Activated CD4-positive, alpha-beta T cell treated with anti-CD3 and anti-CD28 coated beads, Interleukin-2, amount 50 U/mL, for 48 hours (primary cell): ENCODE results near the gene MBD3L5.
"Not testable (repeated sequence)": the region's sequence is repeated elsewhere in the genome, so short reads cannot be mapped to it uniquely, and the experiment has no call there.

Experiments
- DNase-seq, 2 experiments: peaks; one replicate each; pipeline ENCODE4 v3.0.0-alpha.2; 2020

The MBD3L5 gene

DNA sequence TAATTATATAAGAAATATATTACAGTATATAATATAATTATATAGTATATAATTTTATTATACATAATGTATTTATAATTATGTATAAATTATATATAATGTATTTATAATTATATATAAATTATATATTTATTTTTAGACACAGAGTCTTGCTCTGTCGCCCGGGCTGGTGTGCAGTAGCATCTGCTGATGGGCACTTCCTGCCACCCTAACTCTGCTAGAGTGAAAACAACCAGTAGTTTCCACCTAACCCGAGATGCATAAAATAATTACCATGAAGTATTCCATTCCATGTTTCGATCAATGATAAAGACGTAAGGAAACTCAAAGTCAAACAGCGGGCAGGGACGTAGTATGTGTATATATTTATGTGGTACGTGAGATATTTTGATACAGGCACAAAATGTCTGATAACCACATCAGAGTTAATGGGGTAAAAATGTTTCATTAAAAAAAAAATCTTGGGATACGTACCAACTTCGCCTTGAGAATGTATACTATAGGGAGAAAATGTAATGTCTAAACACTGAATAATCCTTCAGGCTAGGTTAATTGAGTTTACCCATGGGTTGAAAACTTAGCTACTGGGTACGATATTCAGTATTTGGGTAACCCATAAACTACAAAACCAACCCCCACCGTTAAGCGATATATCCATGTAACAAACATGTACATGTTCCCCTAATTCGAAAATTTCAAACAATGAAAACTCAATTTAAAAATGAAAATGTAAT, 24.4 kb downstream of the MBD3L5 start:
- not testable (repeated sequence) for DNase-seq

DNA sequence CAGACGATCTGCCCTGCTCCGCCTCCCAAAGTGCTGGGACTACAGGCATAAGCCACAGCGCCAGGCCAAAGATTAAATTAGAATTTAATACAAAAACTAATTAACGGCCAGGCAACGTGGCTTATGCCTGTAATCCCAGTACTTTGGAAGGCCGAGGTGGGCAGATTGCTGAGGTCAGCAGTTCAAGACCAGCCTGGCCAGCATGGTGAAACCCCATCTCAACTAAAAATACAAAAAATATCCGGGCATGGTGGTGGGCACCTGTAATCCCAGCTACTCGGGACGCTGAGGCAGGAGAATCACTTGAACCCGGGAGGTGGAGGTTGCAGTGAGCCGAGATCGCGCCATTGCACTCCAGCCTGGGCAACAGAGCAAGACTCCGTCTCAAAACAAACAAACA, 25.3 kb downstream of the MBD3L5 start:
- not testable (repeated sequence) for DNase-seq

DNA sequence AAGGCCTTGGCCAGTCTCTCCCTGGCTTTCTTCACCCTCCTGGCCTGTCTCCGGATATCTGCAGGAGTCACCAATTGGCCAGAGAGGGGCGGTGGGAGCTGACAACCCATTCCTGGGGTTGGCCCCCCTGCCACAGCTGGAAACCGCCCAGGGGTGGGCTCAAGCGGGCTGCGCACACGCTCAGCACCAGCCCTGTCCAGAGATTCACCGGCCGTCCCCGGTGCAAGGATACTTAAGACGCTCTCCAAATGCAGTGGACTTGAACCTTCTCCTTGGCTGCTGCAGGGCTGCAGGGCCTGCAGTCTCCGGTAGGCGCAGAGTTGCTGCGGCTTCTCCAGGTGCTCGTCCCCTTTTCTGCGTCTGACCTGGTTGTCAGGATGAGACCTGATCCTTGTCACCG, 26.0 kb downstream of the MBD3L5 start:
- not testable (repeated sequence) for DNase-seq

DNA sequence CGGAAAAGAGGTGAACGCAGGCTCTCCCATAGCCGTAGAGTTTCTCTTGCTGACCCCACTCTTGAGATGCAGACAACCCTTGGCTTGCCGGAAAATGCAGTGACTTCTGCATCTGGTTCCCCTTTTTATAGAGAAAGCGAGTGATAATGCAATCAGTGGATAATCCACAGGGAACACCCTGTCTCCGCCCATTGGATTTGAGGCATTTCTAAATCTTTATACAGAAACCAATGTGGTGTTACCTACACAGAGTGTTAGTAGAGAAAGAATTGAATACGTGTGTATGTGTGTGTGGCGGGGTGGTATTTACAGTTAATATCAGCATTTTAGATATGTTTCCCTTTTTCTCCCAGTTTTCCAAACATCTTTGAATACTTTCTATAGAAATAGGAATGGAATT, 28.2 kb downstream of the MBD3L5 start, which contains the start of gene MBD3L3:
Gene MBD3L3, minus strand, starts transcription at position 101 of the 400 bp plus-strand sequence. Its CDS starts 71 bp downstream, at position 30.
- DNase-seq, result not testable (repeated sequence)

DNA sequence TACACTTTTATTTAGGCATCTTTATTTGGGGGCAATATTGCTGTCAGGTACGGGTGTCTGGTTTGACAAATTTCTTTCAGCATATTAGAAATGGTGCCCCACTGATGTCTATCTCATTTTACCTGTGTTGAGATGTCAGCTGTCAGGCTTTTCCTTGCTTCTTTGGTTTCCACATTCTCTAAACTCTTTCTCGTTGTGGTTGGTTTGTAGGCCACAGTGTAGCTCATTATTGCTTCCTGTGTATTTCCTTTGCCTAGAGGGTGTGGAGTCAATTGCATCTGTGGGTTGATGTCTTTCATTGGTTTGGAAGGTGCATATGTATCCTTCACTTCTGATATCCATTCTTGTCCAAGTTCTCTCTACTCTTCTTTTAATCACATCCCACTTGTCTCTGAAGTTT, 29.6 kb downstream of the MBD3L5 start:
- DNase-seq, result not testable (repeated sequence)

DNA sequence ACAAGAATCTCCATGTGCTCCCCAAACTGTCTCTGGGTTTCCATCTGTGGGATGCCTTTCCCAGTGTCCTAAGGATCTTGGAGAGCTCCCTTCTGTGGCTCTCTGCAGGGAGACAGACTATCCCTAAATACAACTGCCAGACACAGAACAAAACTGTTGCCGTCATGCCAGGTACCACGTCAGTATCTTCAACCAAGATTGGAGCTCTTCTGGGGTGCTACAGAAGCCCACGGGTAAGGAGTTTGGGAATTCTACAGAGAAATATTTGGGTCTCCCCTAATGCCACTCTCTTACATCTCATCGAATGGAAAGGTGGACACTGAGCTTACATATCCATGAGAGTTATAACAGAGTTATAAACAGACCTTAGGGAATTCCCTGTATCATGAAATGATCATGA, 33.0 kb downstream of the MBD3L5 start:
- no peak for DNase-seq

DNA sequence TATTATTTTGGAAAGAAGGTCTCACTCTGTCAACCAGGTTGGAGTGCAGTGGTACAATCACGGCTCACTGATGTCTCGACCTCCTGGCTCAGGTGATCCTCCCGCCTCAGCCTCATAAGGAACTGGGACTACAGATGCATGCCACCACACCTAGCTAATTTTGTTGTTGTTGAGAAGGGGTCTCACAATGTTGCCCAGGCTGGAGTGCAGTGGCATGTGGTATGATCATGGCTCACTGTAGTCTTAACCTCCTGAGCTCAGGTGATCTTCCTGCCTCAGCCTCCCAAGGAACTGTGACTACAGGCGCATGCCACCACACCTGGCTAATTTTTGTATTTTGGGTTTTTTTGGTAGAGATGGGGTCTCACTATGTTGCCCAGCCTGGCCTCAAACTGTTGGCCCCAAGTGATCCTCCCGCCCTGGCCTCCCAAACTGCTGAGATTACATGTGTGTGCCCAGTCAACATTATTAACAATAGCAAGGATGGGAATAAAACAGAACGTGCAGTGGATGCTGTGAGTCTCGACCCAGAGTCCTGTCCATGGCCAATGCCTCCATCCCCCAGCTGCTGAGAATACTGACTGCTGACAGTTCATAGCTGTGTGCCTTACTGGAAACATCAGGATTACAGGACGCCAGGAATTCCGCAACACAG, 33.5 kb downstream of the MBD3L5 start:
- no peak for DNase-seq

DNA sequence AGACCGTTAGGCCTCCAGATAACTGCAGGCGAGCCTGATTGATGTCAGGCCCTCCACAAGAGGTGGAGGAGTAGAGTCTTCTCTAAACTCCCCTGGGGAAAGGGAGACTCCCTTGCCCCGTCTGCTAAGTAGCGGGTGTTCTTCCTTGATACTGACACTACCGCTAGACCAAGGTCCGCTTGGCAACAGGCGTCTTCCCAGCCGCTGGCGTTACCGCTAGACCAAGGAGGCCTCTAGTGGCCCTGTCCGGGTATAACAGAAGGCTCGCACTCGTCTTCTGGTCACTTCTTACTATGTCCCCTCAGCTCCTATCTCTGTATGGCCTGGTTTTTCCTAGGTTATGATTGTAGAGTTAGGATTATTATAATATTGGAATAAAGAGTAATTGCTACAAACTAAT, 36.7 kb downstream of the MBD3L5 start:
- peak in 1 of 2 experiments; percentile 22 for DNase-seq

DNA sequence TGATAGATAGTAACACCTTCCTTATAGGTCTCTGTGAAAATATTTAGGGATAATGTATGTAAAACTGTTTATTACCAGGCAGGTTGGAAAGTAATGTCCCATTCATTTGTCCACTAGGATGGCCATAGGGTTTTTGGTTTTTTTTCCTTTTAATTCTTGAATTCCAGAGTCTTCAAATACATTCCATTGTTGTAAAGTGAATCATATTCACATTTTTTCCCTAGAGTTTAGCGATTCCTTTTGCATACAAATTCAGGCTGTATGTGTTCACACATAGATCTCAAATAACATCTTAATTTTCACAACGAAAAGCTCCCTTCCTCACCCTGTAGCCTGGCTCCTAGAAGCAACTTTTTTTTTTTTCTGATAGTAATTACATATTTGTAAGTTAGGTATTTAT, 37.3 kb downstream of the MBD3L5 start:
- DNase-seq, result no peak

DNA sequence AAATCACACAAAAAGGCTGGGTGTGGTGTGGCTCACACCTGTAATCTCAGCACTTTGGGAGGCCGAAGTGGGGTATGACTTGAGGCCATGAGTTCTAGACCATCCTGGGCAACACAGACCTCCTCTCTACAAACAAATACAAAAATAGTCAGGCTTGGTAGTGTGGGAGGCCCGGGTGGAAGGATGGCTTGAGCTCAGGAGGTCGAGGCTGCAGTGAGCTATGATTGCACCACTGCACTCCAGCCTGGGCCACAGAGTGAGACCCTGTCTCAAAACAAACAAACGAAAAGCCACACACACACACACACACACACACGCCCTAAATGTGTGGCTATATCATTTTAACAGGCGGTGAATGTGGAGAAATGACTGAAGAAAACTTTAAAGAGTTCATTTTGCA, 38.2 kb downstream of the MBD3L5 start:
- DNase-seq, result no peak

DNA sequence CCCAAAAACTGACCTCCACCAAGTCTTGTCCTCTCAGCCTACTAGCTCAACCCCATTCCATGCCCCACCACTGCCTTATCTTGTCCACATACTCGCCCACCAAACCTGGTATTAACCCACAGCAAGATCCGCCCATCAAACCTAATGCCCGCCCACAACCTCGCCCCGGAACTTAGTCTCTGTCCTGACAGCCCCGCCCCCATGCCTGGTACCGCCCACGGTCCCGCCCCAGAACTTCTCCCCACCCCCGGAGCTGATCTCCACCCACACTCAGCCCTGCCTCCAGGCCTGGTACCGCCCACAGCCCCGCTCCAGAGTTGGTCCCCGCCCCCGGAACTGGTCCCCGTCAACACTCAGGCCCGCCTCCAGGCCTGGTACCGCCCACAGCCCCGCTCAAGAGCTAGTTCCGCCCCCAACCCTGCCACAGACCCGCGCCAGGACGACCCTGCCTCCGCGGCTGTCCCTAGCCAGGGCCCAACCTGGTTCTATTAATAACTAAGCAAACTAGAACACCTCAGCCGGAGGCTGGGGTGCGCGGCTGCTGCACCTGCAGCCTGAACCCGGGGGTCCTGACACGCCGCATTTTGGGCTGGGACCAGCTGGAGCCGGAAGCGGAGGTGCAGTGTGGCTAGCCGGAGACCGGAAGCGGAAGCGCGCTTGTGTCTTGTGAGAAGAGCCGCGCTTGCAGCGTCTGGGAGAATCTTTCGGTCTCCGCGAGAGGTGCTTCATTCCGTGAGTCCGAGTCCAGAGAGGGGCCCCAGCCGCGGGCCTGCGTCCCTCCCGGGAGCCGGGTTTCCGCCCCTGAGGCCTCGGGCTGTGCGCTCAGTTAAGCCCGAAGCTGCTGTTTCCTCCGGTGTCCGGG, 38.9 kb downstream of the MBD3L5 start, which contains the start of gene ZNF557:
Gene ZNF557, plus strand, starts transcription at position 662 of the 862 bp plus-strand sequence. CDS start 5,372 bp downstream, outside the sequence.
- DNase-seq, result peak; percentile 99

DNA sequence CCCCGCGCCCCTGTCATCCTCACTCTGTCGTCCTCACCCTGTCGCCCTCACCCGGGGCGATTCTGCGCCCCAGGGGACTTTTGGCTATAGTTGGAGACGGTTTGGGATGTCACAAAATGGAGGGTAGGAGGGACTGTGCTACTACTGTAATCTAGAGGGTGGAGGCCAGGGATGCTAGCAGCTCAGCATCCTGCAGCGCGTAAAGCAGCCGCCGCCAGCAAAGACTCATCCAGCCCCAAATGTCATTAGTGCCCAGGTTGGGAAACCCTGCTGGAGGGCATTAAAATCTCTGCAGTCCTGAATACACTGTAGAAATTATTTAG, 39.5 kb downstream of the MBD3L5 start:
- no peak for DNase-seq

DNA sequence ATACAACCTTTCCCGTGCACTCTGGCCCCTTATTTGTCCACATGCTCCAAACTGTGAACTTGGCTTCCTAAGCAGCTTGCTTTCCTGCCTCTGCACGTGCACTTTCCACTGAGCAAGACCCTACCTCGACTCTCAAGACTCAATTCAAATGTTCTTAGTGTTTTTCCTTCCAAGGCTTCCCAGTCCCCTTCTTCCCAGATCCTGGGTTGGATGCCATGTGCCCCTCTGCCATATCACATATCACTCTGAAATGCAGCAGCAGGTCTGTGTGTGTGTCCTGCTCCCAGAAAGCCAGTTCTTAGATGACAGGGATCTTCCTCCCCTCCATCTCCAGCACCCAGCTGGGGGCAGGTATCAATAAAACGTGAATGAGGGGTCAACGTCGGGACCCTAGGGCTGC, 42.2 kb downstream of the MBD3L5 start:
- DNase-seq, result no peak

DNA sequence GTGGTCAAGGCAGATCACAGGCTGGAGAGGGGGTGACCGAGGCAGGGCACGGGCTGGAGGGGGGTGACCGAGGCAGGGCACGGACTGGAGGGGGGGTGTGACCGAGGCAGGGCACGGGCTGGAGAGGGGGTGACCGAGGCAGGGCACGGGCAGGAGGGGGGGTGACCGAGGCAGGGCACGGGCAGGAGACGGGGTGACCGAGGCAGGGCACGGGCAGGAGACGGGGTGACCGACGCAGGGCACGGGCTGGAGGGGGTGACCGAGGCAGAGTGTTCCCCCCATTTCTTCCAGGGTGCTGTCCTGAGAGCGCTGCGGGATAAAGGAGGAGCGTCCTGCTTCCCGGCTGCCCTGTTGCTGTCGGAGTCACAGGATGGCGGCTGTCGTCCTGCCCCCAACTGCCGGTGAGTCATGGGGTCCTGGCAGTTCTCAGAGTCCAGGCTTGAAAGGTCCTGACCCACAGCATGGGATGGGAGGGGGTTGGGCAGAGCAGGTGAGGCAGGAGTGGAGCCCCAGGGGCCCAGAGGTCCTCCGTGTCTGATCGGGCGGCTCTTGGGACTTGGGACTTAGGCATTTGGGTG, 44.4 kb downstream of the MBD3L5 start:
- DNase-seq, result no peak

DNA sequence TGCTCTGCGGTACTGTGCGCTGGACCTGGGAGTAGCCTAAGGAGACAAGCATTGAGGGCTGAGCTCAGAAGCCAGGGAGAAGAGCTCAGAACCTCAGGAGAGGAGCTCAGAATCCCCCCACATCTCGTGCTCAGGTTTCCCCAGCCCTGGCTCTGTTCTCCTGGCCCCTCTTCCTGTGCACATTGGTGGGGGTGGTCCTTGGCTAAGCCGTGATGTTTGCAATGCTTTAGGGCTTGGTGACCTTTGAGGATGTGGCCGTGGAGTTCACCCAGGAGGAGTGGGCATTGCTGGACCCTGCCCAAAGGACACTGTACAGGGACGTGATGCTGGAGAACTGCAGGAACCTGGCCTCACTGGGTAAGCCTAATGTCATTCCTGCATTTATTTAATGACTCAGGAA, 45.8 kb downstream of the MBD3L5 start:
- DNase-seq, result no peak

DNA sequence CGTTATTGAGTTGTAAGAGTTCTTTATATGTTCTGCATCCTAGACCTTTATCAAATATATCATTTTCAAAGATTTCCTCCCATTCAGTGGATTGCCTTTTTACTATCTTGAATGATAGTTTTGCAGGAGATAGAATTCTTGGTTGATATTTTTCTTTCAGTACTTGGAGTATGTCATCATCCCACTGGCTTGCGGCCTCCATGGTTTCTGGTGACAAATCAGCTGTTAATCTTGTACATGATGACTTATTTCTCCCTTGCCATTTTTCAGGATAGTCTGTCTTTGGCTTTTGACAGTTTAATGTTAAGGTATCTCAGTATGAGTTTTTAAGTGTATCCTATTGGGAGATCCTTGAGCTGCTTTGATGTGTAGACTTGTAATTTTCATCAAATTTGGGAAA, 47.6 kb downstream of the MBD3L5 start:
- DNase-seq, result no peak
